ENCODE measurements around the gene RGS19. TPM values are rescaled to one million over a fixed set of nuclear protein-coding genes. Genes with fewer than 3 reads are reported as not detected.

The RGS19 gene
- total RNA-seq, 1 experiment from 2014 or later = 18.5 TPM

DNA sequence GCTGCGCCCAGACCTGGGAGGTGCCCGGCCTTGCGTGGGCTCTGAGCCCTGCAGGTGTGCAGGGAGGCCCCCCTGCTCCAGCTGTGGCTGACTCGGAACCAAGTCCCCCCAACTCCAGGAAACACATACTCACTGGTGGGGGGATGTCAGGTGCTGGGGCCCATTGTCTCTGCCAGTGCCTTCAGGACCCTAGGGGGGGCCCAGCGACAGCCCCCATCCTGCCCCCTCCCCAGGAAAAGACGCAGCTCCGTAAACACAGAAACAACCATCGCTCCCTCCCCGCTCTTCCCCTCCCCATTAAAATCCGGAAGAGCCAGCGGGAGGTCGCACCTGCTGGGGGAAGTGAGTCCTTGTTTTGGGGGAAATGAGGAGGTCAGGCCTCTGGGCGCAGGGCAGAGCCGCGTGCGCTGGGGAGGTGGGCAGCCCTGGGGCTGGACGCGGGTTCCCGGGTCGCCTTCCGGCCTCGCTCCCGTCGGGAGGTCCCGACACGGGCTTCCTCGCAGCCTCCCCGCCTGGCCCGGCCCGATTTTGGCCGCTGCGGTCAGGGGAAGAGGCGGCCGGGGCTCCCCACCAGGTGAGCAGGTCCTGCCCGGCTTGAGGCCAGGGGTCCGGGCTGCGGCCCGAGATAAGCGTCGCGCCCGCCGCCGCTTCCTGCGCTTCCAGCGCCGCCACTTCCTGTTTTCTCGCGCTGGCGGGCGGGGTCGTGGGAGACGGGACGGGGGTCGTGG is 37.1 kb downstream of the RGS19 start:
- H3K36me3 ChIP-seq = peaks cover 23% of the 10 kb centered on the region
- H3K4me3 ChIP-seq = peak overlapping the region; percentile 26
- no peak for DNase-seq (ENCODE audit: low read depth in 1 of 2, low spot score in 2 of 2)
- no peak overlapping the region for H3K27ac ChIP-seq
- peaks cover 55% of the 10 kb centered on the region for H3K4me1 ChIP-seq (replicated peaks)
- peaks cover 12% of the 10 kb centered on the region; the same call in 1 of the 2 replicates for H3K27me3 ChIP-seq (replicated peaks)
- no peaks in the 10 kb centered on the region for H3K9me3 ChIP-seq (replicated peaks)

DNA sequence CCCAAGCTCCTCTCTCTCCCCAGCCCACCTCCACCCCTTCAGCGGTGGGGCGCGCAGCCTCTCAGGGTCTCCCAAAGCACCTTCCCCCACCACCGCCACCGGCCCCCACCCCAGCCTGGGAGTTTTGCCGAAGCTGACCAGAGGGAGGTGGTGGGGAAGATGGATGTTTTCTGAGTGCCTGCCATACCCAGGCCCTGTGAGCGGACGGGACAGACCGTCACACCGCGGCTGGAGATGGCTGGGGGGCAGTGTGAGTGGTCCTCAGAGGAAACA is 37.6 kb downstream of the RGS19 start:
- H3K9me3 ChIP-seq (replicated peaks) = no peaks in the 10 kb centered on the region
- no peak overlapping the region for H3K27ac ChIP-seq
- H3K27me3 ChIP-seq (replicated peaks) = peaks cover 12% of the 10 kb centered on the region; the same call in 1 of the 2 replicates
- H3K4me1 ChIP-seq (replicated peaks) = peaks cover 50% of the 10 kb centered on the region
- H3K4me3 ChIP-seq = no peak overlapping the region
- no peak for DNase-seq (ENCODE audit: low read depth in 1 of 2, low spot score in 2 of 2)
- peaks cover 18% of the 10 kb centered on the region for H3K36me3 ChIP-seq

- no peak for DNase-seq (ENCODE audit: low read depth in 1 of 2, low spot score in 2 of 2)
These were observed 38.1 kb downstream of the RGS19 start for GRCh38 chr20:64041040-64041780.

GRCh38 chr20:64040231-64041039 is 38.9 kb downstream of the RGS19 start:
- no peak overlapping the region for H3K27ac ChIP-seq
- no peak for DNase-seq (ENCODE audit: low read depth in 1 of 2, low spot score in 2 of 2)
- peaks cover 38% of the 10 kb centered on the region for H3K4me1 ChIP-seq (replicated peaks)
- H3K36me3 ChIP-seq = peaks cover 12% of the 10 kb centered on the region; the same call in 1 of the 2 replicates
- no peak overlapping the region for H3K4me3 ChIP-seq
- H3K27me3 ChIP-seq (replicated peaks) = peaks cover 12% of the 10 kb centered on the region; the same call in 1 of the 2 replicates
- no peaks in the 10 kb centered on the region for H3K9me3 ChIP-seq (replicated peaks)

More at GRCh38 chr20:64041040-64041780, 38.1 kb downstream of the RGS19 start:
- no peak overlapping the region for H3K27ac ChIP-seq
- H3K4me3 ChIP-seq = no peak overlapping the region
- H3K27me3 ChIP-seq (replicated peaks) = peaks cover 12% of the 10 kb centered on the region; the same call in 1 of the 2 replicates
- peaks cover 45% of the 10 kb centered on the region for H3K4me1 ChIP-seq (replicated peaks)
- H3K36me3 ChIP-seq = peaks cover 13% of the 10 kb centered on the region
- no peaks in the 10 kb centered on the region for H3K9me3 ChIP-seq (replicated peaks)

DNA sequence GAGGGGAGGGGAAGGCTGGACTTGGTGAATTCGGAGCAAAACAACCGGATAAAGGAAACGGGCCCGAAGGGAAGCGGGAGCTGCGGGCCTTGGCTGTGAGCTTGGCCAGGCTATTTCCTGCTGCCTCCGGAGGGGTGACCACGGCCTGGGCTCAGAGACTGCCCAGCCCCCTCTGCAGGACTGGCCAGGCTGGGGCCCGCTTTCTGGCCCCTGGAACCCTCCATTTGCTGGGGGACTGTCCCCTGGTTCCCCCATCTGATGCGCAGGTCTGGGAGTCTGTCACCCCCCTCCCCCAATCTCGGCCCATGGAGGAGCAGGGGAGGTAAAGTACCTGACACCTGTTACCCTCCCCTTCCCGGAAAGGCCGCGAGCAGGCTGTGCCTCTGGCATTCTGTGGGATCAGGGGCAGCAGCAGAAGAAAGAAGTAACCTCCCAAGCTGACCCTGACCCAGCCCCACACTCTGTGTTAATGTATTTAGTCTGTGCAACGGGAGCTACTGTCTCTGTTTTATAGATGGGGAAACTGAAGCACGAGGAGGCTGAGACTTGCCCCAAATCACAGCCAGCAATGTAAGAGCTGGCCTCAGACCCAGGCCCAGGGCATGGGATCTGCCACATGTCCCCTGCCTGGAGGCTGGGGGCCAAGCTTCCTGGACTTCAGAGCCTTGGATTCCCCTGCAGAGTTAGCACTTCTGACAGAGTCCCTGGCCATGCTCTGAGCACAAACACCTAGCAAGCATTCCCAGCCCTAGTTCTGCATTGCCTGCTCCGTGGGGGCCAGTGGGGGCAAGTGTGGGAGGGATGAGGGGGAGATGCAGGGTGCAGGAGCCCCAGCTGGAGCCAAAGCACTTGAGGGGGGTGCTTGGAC is 39.8 kb downstream of the RGS19 start:
- Histone ChIP-seq H3K4me3 (peak overlapping the region; percentile 38), H3K4me1 (replicated peaks) (peaks cover 29% of the 10 kb centered on the region), H3K27me3 (replicated peaks) (peaks cover 12% of the 10 kb centered on the region; the same call in 1 of the 2 replicates), H3K27ac (no peak overlapping the region), H3K9me3 (replicated peaks) (no peaks in the 10 kb centered on the region), H3K36me3 (peaks cover 11% of the 10 kb centered on the region)
- no peak for DNase-seq (ENCODE audit: low read depth in 1 of 2, low spot score in 2 of 2)

DNA sequence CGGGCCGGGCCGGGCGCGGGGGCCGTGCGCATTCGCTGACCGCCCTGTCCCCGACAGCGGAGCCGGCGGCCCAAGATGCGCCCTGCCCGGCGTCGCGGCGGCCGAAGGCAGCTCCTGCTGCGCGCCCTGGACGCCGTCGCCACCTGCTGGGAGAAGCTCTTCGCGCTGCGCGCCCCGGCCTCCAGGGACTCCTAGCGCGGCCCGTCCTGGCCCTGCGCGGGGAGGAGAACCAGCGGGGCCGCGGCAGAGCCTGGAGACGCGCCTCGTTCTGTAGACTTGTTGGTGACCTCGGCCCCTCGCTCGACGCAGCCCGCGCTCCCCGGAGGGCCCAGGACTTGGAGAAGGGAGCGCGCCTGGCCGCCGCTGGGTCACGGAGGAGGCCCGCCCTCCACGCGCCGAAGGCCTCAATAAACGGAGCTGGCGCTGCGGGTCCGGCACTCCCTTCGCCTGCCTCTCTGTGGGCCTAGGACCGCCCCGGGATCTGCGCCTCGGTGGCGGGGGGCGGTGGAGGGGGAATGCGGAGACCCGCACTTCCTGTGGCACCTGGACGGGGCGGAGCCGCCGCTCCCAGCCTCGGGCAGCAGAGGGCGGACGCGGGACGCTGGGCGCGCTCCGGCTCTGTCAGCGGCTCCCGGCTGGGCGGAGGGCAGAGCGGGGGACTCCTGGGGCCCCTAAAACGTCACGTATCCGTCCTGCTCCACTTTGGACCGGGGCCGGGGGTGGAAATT is 40.6 kb downstream of the RGS19 start:
- Histone ChIP-seq H3K27ac (no peak overlapping the region), H3K36me3 (peaks cover 11% of the 10 kb centered on the region), H3K9me3 (replicated peaks) (no peaks in the 10 kb centered on the region), H3K4me3 (peak overlapping the region; percentile 38), H3K4me1 (replicated peaks) (peaks cover 24% of the 10 kb centered on the region), H3K27me3 (replicated peaks) (peaks cover 12% of the 10 kb centered on the region; the same call in 1 of the 2 replicates)
- DNase-seq (ENCODE audit: low read depth in 1 of 2, low spot score in 2 of 2) = peak; percentile 77

GRCh38 chr20:64038224-64038564 is 41.1 kb downstream of the RGS19 start:
- Histone ChIP-seq H3K4me3 (peak overlapping the region; percentile 38), H3K36me3 (peaks cover 17% of the 10 kb centered on the region), H3K4me1 (replicated peaks) (peaks cover 24% of the 10 kb centered on the region), H3K9me3 (replicated peaks) (no peaks in the 10 kb centered on the region), H3K27me3 (replicated peaks) (peaks cover 12% of the 10 kb centered on the region; the same call in 1 of the 2 replicates), H3K27ac (no peak overlapping the region)
- no peak for DNase-seq (ENCODE audit: low read depth in 1 of 2, low spot score in 2 of 2)

DNA sequence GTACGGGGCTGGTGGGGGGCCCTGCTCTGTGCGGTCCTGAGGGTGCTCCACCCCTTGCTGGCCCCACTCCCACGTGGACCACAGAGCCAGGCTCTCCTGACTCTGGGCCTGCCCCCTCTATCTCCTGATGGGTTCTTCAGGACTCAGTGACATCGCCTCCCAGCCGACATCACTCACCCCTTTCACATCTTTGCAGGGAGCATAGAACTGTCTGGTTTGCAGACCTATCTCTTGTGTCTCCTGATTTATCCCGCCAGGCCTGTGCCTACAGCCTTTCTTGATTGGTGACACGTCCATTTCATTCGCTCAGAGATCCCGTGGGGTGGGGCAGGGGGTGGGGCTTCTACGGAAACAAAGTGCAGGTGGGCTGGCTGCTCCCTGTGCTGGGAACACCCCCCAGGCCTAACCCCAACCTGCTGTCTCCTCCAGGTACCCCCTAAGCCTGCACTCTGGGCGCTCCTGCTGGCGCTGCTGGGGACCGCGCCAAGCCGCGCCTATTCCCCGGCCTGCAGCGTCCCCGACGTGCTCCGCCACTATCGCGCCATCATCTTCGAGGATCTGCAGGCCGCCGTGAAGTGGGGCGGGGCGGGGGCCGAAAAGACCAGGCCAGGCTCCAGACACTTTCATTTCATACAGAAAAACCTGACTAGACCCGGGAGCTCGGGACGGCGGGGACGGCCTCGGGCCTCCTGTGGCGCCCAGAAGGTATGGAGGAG is 41.7 kb downstream of the RGS19 start:
- Histone ChIP-seq H3K4me1 (replicated peaks) (peaks cover 24% of the 10 kb centered on the region), H3K27ac (no peak overlapping the region), H3K36me3 (peaks cover 21% of the 10 kb centered on the region), H3K27me3 (replicated peaks) (peaks cover 12% of the 10 kb centered on the region; the same call in 1 of the 2 replicates), H3K9me3 (replicated peaks) (no peaks in the 10 kb centered on the region), H3K4me3 (no peak overlapping the region)
- no peak for DNase-seq (ENCODE audit: low read depth in 1 of 2, low spot score in 2 of 2)

DNA sequence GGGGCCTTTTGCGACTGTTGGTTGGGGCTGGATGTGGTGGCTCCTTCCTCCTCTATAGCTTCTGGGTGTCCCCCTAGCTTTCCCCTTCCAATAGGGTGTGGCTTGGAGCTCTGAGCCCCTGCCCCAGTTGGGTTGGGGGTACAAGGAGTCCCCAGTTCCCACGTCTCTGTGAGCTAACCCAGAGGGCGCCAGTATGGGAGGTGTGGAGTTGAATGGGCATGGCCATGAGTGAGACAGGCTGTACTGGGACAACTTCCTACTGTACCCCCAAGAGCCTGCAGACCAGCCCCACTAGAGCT is 42.2 kb downstream of the RGS19 start:
- Histone ChIP-seq H3K4me1 (replicated peaks) (peaks cover 21% of the 10 kb centered on the region), H3K27me3 (replicated peaks) (peaks cover 9% of the 10 kb centered on the region; the same call in 1 of the 2 replicates), H3K27ac (no peak overlapping the region), H3K4me3 (no peak overlapping the region), H3K9me3 (replicated peaks) (no peaks in the 10 kb centered on the region), H3K36me3 (peaks cover 26% of the 10 kb centered on the region)
- DNase-seq (ENCODE audit: low read depth in 1 of 2, low spot score in 2 of 2) = no peak

DNA sequence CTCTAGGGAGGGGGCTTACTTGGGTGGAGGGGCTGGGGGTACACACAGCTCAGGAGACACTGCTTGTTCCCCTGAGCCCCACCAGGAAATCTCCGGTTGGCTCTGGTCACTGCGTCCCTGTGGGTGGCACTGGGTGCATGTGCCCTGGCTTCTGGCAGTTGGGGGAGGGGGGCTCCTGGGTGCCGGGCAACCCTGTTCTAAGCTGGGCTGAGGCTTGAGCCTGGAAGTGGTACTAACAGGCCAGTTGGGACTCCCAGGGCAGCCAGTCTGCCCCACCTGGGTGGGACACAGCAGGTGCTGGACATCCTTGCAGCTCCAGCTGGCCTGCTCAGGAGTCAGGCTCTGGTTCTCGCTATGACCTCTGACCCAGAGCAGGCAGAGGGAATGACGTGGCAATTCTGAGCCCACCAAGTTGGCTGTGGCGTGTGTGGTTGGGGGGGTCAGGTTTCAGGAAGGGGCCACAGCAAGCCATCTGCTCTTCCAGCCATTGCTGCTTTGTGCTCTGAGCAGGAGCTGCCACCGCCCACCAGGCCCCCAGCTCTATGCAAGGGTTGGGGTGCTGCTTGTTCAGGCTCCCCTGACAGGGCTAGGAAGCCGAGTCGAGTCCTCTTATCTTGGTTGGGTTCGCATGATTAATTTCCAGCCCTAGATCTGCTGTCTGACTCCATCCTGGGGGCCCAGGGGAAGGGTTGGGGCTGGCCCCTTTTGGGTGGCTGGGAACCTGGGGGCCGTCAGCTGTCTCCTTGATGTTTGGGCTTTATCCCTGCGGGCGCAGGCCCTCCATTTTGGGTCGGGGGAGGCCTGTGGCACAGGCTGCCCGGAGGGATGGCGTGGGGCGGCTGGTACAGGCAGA is 42.7 kb downstream of the RGS19 start:
- no peak overlapping the region for H3K27ac ChIP-seq
- peaks cover 19% of the 10 kb centered on the region for H3K4me1 ChIP-seq (replicated peaks)
- no peak for DNase-seq (ENCODE audit: low read depth in 1 of 2, low spot score in 2 of 2)
- H3K9me3 ChIP-seq (replicated peaks) = no peaks in the 10 kb centered on the region
- peaks cover 6% of the 10 kb centered on the region; the same call in 1 of the 2 replicates for H3K27me3 ChIP-seq (replicated peaks)
- H3K4me3 ChIP-seq = no peak overlapping the region
- H3K36me3 ChIP-seq = peaks cover 31% of the 10 kb centered on the region

DNA sequence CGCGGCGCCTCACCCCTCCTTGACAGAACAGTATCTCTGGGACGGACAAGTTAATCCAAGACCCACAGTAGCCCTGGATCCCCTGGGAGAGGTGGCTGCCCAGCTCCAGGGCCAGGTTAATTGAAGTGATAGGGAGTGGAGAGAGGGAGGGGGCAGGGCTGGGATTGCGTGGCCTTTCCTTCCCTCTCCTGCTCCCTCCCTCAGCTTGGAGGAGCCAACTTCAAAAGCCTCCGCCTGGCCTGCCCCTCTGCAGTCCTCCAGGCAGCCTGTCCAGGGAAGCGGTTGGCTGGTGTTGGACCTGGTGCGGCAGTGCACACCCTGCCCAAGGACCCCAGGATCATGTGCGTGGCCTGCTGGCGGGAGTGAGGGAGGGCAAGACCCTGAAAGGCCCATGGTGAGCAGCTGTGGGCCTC is 43.4 kb downstream of the RGS19 start, which contains the start of gene C20orf204:
TSS of gene C20orf204 (plus strand) at position 250 of the 413 bp plus-strand sequence. CDS start at position 392, 142 bp downstream.
- no peak for DNase-seq (ENCODE audit: low read depth in 1 of 2, low spot score in 2 of 2)
- H3K27ac ChIP-seq = no peak within 1 kb of the TSS
- H3K4me3 ChIP-seq = no peak within 1 kb of the TSS
- H3K36me3 ChIP-seq = peaks cover 35% of the 10 kb centered on the region
- no peaks in the 10 kb centered on the region for H3K9me3 ChIP-seq (replicated peaks)
- peaks cover 19% of the 10 kb centered on the region for H3K4me1 ChIP-seq (replicated peaks)
- H3K27me3 ChIP-seq (replicated peaks) = peaks cover 6% of the 10 kb centered on the region; the same call in 1 of the 2 replicates
